Subcutaneous adipose tissue (tissue), 4 donors: ENCODE results near the gene MBNL2. TPM values are rescaled to one million over a fixed set of nuclear protein-coding genes. Genes with fewer than 3 reads are reported as not detected.

Experiments
- total RNA-seq, 4 donors: library from RNA; depleted of rRNA; stranded (reverse); fragments of >200 nt; gene quantifications; one replicate each; pipeline ENCODE4 v1.1.0, GENCODE V29; 2016
- TF ChIP-seq, protein P1 (sequence below): fragments of 450-650 bp; IDR thresholded peaks from one replicate; pipeline ENCODE4 v1.5.1; 2016; ENCODE audit warnings: low read depth, mild to moderate bottlenecking, control low read depth, antibody characterized with exemption, moderate library complexity

Gene MBNL2
- total RNA-seq, 4 donors from 2014 or later: 83.9 to 141 (median 91.2) TPM

DNA sequence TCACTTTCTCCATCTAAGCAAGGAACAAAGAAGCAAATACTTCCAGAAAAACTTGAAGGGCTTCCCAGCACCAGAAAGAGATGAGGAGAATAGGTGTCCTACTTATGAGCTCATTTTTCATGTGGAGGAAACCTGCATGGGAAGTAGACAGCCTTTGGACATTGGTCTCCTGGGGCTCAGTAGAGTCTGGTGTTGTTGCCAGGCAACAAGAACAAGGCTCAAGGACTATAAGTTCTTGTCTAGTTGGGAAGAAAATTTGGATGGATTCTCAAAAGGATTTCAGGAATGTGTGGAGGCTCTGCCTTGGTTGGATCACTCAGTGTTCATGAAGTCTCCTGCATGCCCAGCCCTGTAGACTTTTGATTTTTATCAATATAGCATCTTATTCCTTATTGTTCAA is 84.5 kb downstream of the MBNL2 start:
- TF ChIP-seq, protein P1, sequence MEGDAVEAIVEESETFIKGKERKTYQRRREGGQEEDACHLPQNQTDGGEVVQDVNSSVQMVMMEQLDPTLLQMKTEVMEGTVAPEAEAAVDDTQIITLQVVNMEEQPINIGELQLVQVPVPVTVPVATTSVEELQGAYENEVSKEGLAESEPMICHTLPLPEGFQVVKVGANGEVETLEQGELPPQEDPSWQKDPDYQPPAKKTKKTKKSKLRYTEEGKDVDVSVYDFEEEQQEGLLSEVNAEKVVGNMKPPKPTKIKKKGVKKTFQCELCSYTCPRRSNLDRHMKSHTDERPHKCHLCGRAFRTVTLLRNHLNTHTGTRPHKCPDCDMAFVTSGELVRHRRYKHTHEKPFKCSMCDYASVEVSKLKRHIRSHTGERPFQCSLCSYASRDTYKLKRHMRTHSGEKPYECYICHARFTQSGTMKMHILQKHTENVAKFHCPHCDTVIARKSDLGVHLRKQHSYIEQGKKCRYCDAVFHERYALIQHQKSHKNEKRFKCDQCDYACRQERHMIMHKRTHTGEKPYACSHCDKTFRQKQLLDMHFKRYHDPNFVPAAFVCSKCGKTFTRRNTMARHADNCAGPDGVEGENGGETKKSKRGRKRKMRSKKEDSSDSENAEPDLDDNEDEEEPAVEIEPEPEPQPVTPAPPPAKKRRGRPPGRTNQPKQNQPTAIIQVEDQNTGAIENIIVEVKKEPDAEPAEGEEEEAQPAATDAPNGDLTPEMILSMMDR: no peak

DNA sequence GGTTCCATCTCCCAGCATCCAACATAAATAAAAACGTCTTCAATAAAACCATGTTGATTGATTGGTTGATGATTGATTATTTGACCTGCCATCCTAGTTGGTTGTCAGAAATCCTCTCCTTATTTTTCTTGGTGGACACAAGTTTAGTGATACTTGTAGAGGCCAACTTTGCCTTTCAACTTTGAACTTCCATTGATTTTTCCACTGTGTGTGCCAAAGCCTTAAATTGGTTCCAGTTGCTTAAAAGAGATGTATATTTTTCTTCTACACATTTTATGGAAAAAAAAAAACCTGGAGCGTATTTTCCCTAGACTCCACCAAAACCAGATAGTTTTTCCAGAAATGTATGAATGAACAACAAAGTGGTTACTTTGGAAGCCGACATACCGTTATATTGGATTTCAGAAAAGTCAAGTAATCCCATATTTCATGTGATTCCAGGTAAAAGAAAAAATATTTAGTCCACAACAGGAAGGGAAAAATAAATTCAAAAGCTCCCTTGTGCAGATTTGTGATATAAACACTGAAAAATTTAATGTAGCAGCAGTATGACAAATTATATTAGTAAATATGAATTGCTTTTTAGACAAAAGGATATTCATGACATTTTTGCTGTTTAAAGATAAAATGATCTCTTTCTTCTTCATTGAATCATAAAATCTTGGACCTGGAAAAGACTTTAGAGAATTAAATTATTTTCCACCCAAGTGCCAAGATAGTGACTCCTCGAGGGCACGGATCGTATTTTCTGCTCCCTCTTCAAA is 85.2 kb downstream of the MBNL2 start:
- TF ChIP-seq, protein P1: no peak

DNA sequence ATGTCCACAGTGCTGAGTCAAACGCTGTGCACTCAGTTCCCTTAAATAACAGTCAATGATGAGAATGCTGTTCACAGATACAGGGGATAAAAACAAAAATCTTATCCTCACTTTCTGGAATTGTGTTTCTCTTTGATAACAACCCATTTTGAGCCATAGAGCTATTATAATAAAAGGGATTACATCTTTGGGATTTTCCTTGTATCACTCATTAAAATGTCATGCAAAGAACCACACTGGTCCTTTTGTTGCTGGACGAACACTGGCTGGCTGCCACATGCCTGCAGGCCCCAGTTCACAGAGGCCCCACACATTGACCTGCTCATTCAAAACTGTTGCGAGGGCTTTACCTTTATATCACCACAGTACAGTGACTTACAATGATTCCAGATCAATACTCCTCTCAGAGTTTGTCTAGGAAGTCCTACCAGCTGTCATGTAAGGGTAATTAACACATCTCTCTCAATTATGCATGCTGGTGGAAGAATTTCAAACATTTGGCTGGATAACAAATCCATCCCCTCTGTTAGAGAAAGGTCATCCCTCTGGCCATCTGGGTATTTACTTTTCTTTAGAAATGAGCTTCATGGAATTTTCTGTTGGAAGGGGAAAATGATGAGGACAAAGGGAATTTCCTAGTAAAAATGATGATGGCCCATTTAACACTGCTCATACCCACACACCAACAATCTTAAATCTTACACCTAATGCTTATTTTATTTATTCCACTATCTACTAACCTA is 85.9 kb downstream of the MBNL2 start:
- TF ChIP-seq, protein P1: no peak

DNA sequence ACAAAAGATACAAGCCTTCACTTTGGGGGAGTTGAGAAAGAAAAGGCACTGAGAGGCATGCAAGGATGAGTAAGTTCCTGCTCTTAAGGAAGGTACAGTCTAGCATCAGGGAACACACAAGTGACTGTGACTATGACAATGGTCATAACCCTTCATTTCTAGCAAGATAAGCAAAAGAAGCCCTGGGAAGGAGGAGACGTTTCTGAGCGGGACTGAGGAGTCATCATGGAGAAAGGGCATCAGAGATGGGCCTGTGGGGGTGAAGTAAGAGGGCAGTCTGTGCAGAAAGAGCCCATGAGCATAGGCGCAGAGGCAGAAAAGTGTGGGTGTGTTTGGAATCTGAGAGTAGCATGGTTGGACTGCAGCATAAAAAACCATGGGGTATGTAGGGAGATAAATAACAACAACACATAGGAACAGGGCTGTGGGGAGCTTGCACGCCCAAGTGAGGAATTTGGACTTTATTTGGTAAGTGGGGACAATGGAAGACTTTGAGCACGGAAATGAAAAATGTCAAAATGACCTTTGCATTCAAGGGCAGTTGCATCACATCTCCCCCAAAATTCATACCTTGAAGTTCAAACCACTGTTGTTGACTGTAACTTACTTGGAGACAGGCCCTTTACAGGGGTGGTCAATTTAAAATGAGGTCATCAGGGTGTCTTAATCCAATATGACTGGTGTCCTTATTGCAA is 86.7 kb downstream of the MBNL2 start:
- TF ChIP-seq, protein P1: no peak

DNA sequence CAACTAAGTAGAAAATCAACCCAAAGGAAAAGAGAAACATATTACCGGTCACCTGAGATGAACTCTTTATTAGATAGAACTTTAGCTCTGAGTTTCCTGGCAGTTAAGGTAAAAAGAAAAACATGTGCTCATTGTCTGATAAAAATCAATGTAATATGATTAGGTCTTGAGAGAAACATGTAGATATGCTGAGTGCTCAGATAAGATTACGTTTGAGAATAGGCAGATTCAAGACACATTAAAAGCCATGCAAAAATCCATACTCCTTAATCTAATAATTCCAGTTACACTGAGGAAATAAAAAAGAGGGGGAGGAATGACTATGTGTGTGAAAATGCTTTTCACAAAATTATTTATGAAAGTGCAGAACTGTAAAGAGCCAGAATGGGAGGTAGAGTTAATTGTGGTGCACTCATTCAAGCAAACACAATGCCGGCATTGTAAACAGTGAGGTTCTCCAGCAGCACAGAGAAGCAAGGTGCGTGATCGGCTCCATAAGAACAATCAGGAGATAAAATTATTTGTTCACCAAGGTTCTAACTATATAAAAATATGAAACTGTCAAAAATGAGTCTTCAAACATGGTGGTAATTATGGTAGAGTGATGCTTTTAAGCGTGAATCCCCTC is 88.8 kb downstream of the MBNL2 start:
- TF ChIP-seq, protein P1: no peak

DNA sequence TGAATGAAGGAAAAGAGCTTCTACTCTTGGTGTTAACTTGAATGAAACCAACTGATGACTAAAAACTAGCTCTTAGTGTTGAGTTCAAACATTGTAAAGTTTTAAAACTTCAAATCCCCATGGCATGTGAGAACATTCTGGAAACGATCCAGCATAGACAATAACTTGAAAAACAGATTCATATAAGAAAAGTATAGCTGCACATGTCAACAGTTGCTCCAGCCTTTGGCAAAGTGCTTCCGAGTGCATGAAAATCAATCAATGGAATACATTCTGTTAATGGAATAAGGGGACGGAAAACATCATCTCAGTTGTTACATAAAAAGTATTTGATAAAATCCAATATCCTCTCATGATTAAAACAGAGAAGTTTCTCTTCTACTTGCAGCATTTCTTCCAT is 89.8 kb downstream of the MBNL2 start:
- TF ChIP-seq, protein P1: no peak
